GM12878 (cell line): Measurements from ENCODE around the gene CARD10. TPM values are rescaled to one million over a fixed set of nuclear protein-coding genes. Genes with fewer than 3 reads are reported as not detected.

Experiments used
- ETV6 ChIP-seq, 2 experiments: fragments of 450-650 bp in 1 of 2; IDR thresholded peaks in 1 of 2; conservative IDR thresholded peaks in 1 of 2; 2 replicates each; pipeline ENCODE4 v1.6.1; 2014; ENCODE audit warnings: antibody characterized with exemption in 1 of 2, borderline replicate concordance in 1 of 2, low read depth in 1 of 2, mild to moderate bottlenecking in 1 of 2, moderate library complexity in 1 of 2
- IKZF2 ChIP-seq, 2 experiments: fragments of 450-650 bp; IDR thresholded peaks; 2 replicates each; pipeline ENCODE4 v1.6.1; 2017; ENCODE audit warnings: mild to moderate bottlenecking in 2 of 2, moderate library complexity in 2 of 2
- NFIC ChIP-seq: IDR thresholded peaks from 2 replicates; pipeline ENCODE4 v1.6.1; 2012; ENCODE audit warnings: low read depth, mild to moderate bottlenecking, inconsistent platforms, low read length, moderate library complexity
- NFYB ChIP-seq: IDR thresholded peaks from 2 replicates; pipeline ENCODE4 v1.6.1; 2011; ENCODE audit warnings: low read depth, mild to moderate bottlenecking, low read length, improper control_type of control experiment, moderate library complexity; ENCODE audit not compliant: insufficient read depth
- PML ChIP-seq: IDR thresholded peaks from 2 replicates; pipeline ENCODE4 v1.6.1; 2012; ENCODE audit warnings: low read length, inconsistent platforms
- RFX5 ChIP-seq: IDR thresholded peaks from 2 replicates; pipeline ENCODE4 v1.6.1; 2011; ENCODE audit warnings: low read depth, low read length, improper control_type of control experiment
- SP1 ChIP-seq: IDR thresholded peaks from one replicate; pipeline ENCODE4 v1.6.1; 2011; ENCODE audit warnings: low read depth, low read length
- SUZ12 ChIP-seq: fragments of 200-600 bp; sonication (generic); IDR thresholded peaks from one replicate; pipeline ENCODE4 v1.6.1; 2018; ENCODE audit warnings: antibody characterized with exemption, mild to moderate bottlenecking; ENCODE audit not compliant: unreplicated experiment
- TBL1XR1 ChIP-seq: IDR thresholded peaks from 2 replicates; pipeline ENCODE4 v1.6.1; 2012; ENCODE audit warnings: low read depth, low read length, improper control_type of control experiment
- YBX1 ChIP-seq: fragments of 450-650 bp; IDR thresholded peaks from 2 replicates; pipeline ENCODE4 v1.6.1; 2016; ENCODE audit warnings: antibody characterized with exemption
- polyA plus RNA-seq, 11 experiments: library from polyadenylated mRNA; depleted of rRNA in 4 of 11; unstranded in 6 of 11; stranded (reverse) in 5 of 11; fragments of >200 nt; fragmentation: Nextera tagmentation in 4 of 11; fragmentation: Illumina TruSeq in 1 of 11; extraction: Ambion mirVana in 4 of 11; extraction: Trizol in 1 of 11; gene quantifications; 1 replicate in 1 of 11; 2 replicates in 10 of 11; pipeline versions ENCODE4 v1.2.1 to v1.2.3, GENCODE V29; 2011 to 2016; ENCODE audit warnings: inconsistent platforms in 2 of 11, missing spikeins in 2 of 11, low read depth in 1 of 11
- total RNA-seq, 4 experiments: library from RNA; depleted of rRNA in 3 of 4; stranded (reverse); fragments of >200 nt in 3 of 4; fragmentation: Illumina TruSeq in 1 of 4; extraction: Trizol in 1 of 4; gene quantifications; 2 replicates each; pipeline versions ENCODE4 v1.2.1 to v1.2.3, GENCODE V29; 2013 to 2021
- TF ChIP-seq, protein P1 (sequence below): fragments of 450-650 bp; IDR thresholded peaks from 2 replicates; pipeline ENCODE4 v1.6.1; 2016; ENCODE audit warnings: mild to moderate bottlenecking, moderate library complexity, borderline replicate concordance

Gene CARD10
- total and polyA plus RNA-seq, 10 of the 15 experiments (the other 5 are each of a cell fraction or from before 2014, with no cell fraction given): 0.08 to 0.10 (median 0.10) TPM; not detected in 7

DNA sequence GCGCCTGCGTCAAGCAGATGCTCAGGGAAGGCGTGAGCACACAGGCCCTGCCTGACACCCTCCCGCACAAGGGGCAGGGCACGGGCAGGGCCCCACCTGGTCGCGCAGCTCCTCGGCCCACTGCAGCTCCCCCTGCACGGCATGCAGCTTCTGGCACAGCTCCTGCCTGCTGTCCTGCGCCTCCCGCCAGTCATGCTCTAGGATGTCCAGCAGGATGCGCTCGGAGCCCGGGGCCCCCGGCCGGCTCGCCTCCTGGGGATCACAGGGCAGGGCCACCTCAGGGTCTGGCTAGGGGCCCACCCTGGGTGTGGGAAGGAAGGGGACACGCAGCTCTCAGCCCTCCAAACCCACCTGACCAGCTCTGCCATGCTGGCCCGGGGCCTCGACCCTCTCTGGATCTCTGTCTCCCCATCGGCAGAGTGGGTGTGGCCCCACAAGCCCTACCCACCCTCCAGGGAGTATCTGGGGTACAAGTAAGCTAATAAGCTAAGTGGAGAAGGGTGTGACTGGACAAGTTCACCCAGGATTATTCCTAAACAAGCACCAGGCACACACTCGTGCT lies 10.7 kb downstream of the CARD10 start (continued):
- TF ChIP-seq, protein P1, sequence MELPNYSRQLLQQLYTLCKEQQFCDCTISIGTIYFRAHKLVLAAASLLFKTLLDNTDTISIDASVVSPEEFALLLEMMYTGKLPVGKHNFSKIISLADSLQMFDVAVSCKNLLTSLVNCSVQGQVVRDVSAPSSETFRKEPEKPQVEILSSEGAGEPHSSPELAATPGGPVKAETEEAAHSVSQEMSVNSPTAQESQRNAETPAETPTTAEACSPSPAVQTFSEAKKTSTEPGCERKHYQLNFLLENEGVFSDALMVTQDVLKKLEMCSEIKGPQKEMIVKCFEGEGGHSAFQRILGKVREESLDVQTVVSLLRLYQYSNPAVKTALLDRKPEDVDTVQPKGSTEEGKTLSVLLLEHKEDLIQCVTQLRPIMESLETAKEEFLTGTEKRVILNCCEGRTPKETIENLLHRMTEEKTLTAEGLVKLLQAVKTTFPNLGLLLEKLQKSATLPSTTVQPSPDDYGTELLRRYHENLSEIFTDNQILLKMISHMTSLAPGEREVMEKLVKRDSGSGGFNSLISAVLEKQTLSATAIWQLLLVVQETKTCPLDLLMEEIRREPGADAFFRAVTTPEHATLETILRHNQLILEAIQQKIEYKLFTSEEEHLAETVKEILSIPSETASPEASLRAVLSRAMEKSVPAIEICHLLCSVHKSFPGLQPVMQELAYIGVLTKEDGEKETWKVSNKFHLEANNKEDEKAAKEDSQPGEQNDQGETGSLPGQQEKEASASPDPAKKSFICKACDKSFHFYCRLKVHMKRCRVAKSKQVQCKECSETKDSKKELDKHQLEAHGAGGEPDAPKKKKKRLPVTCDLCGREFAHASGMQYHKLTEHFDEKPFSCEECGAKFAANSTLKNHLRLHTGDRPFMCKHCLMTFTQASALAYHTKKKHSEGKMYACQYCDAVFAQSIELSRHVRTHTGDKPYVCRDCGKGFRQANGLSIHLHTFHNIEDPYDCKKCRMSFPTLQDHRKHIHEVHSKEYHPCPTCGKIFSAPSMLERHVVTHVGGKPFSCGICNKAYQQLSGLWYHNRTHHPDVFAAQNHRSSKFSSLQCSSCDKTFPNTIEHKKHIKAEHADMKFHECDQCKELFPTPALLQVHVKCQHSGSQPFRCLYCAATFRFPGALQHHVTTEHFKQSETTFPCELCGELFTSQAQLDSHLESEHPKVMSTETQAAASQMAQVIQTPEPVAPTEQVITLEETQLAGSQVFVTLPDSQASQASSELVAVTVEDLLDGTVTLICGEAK: no peak
- TF ChIP-seq SUZ12: no peak
- TF ChIP-seq RFX5: no peak
- no peak for TF ChIP-seq SP1
- TF ChIP-seq ETV6 (conservative IDR thresholded peaks at IDR 0.05 in 1 of 2, IDR thresholded peaks at IDR 0.05 in 1 of 2; ENCODE audit: borderline replicate concordance in 1 of 2, low read depth in 1 of 2): no peak
- TF ChIP-seq NFYB: no peak
- TF ChIP-seq NFIC: no peak
- no peak for TF ChIP-seq TBL1XR1
- TF ChIP-seq PML: no peak
- TF ChIP-seq IKZF2 (IDR thresholded peaks at IDR 0.05): no peak
- no peak for TF ChIP-seq YBX1
